GM12878 (cell line): ENCODE results near the gene NELL1. TPM values are rescaled to one million over a fixed set of nuclear protein-coding genes. Genes with fewer than 3 reads are reported as not detected.

Experiments
- ATAC-seq: fragments of 200-7000 bp; cut with Tn5 transposase; 3 replicates; pipeline ENCODE4 v1.9.1; 2020; ENCODE audit warnings: mild to moderate bottlenecking, moderate library complexity
- BruUV-seq: library from RNA; stranded (reverse); fragments of 400-500 nt; replicated peaks from 2 replicates; lab custom pipeline; 2021; lab: Mats Ljungman, UMichigan
- CTCF ChIA-PET: fragments of 300-600 bp; sonication (Branson Sonifier 250); formaldehyde crosslinking; extraction: SDS; loops from one replicate; lab custom pipeline; 2021; ENCODE audit warnings: inconsistent platforms; lab: Yijun Ruan, JAX
- POLR2A ChIA-PET: fragments of 350-600 bp; formaldehyde crosslinking; extraction: SDS; loops from one replicate; lab custom pipeline; 2021; ENCODE audit warnings: inconsistent platforms; lab: Charles Lee
- RAD21 ChIA-PET: fragments of 300-600 bp; sonication (Branson Sonifier 250); formaldehyde crosslinking; loops from one replicate; lab custom pipeline; 2023; ENCODE audit warnings: antibody characterized with exemption; ENCODE audit not compliant: unreplicated experiment; lab: Charles Lee
- SMC1A ChIA-PET: fragments of 300-600 bp; sonication (Branson Sonifier 250); formaldehyde crosslinking; loops from one replicate; lab custom pipeline; 2023; ENCODE audit not compliant: unreplicated experiment, uncharacterized antibody; lab: Charles Lee
- DNase-seq: peaks from one replicate; pipeline ENCODE4 v3.0.0-alpha.2; 2011; ENCODE audit warnings: low read depth, low spot score
- FAIRE-seq: peaks from 3 replicates; lab custom pipeline; 2011; peaks lifted over from hg19 to GRCh38; lab: Jason Lieb, UNC
- H2AFZ ChIP-seq: 2 replicates; pipeline ENCODE4 v1.6.0; 2011; ENCODE audit warnings: low read depth, low read length, control low read depth; ENCODE audit not compliant: control insufficient read depth
- H3K27ac ChIP-seq: 2 replicates; pipeline ENCODE4 v1.5.1; 2011; ENCODE audit warnings: control low read depth; ENCODE audit not compliant: control insufficient read depth, insufficient read depth
- H3K27me3 ChIP-seq, 2 experiments: replicated peaks in 1 of 2; 2 replicates each; pipeline versions ENCODE4 v1.6.0 to v1.6.1; 2011; ENCODE audit warnings: low read length in 1 of 2; ENCODE audit not compliant: control insufficient read depth in 2 of 2, insufficient read depth in 2 of 2
- H3K36me3 ChIP-seq, 2 experiments: 2 replicates each; pipeline ENCODE4 v1.5.1; 2011; ENCODE audit warnings: low read length in 1 of 2; ENCODE audit not compliant: control insufficient read depth in 2 of 2, insufficient read depth in 2 of 2
- H3K4me1 ChIP-seq: 2 replicates; pipeline ENCODE4 v1.6.1; 2011; ENCODE audit warnings: mild to moderate bottlenecking, low read length, moderate library complexity, mixed read lengths; ENCODE audit not compliant: control insufficient read depth, insufficient read depth
- H3K4me2 ChIP-seq: 2 replicates; pipeline ENCODE4 v1.6.0; 2011; ENCODE audit warnings: control low read depth; ENCODE audit not compliant: control insufficient read depth, insufficient read depth
- H3K4me3 ChIP-seq: fragments of 200-600 bp; sonication (generic); 2 replicates; pipeline ENCODE4 v1.5.1; 2016
- H3K79me2 ChIP-seq: 2 replicates; pipeline ENCODE4 v1.6.0; 2011; ENCODE audit warnings: low read length; ENCODE audit not compliant: control insufficient read depth, insufficient read depth
- H3K9ac ChIP-seq: 2 replicates; pipeline ENCODE4 v1.8.0; 2011; ENCODE audit warnings: low read length, control low read depth, mixed read lengths; ENCODE audit not compliant: control insufficient read depth, insufficient read depth
- H3K9me3 ChIP-seq: replicated peaks from 3 replicates; pipeline ENCODE4 v1.5.1; 2011; ENCODE audit warnings: mild to moderate bottlenecking, low read length; ENCODE audit not compliant: control insufficient read depth, insufficient read depth
- H4K20me1 ChIP-seq: 2 replicates; pipeline ENCODE4 v1.6.0; 2011; ENCODE audit not compliant: control insufficient read depth, insufficient read depth
- BRCA1 ChIP-seq: IDR thresholded peaks from 2 replicates; pipeline ENCODE4 v1.6.1; 2011; ENCODE audit warnings: low read depth, low read length, improper control_type of control experiment
- EP300 ChIP-seq, 2 experiments: fragments of 150-350 bp in 1 of 2; IDR thresholded peaks; 2 replicates each; pipeline ENCODE4 v1.6.1; 2011 to 2012; ENCODE audit warnings: low read depth in 2 of 2, low read length in 2 of 2, borderline replicate concordance in 1 of 2, improper control_type of control experiment in 1 of 2, inconsistent platforms in 1 of 2; ENCODE audit not compliant: control insufficient read depth in 1 of 2
- EZH2 ChIP-seq: IDR thresholded peaks from 2 replicates; pipeline ENCODE4 v1.6.1; 2012; ENCODE audit warnings: low read depth, mild to moderate bottlenecking, control low read depth, inconsistent platforms, low read length, borderline replicate concordance; ENCODE audit not compliant: control insufficient read depth
- NFXL1 ChIP-seq: fragments of 450-650 bp; IDR thresholded peaks from 2 replicates; pipeline ENCODE4 v1.6.1; 2017; ENCODE audit warnings: antibody characterized with exemption, mild to moderate bottlenecking, borderline replicate concordance
- PAX5 ChIP-seq: IDR thresholded peaks from 2 replicates; pipeline ENCODE4 v1.6.1; 2011; ENCODE audit warnings: low read depth, low read length, borderline replicate concordance
- POLR2AphosphoS2 ChIP-seq: IDR thresholded peaks from 2 replicates; pipeline ENCODE4 v1.6.1; 2011; ENCODE audit warnings: low read depth, mild to moderate bottlenecking, low read length, improper control_type of control experiment, moderate library complexity
- POLR2AphosphoS5 ChIP-seq: IDR thresholded peaks from 2 replicates; pipeline ENCODE4 v1.6.1; 2011; ENCODE audit warnings: mild to moderate bottlenecking, low read length, inconsistent platforms
- RAD51 ChIP-seq: fragments of 450-650 bp; IDR thresholded peaks from 2 replicates; pipeline ENCODE4 v1.6.1; 2016; ENCODE audit warnings: moderate library complexity, mild to moderate bottlenecking, inconsistent platforms
- SMAD5 ChIP-seq: IDR thresholded peaks from 2 replicates; pipeline ENCODE4 v1.6.1; 2016; ENCODE audit warnings: antibody characterized with exemption, low read depth
- SP1 ChIP-seq: IDR thresholded peaks from one replicate; pipeline ENCODE4 v1.6.1; 2011; ENCODE audit warnings: low read depth, low read length
- TAF1 ChIP-seq: IDR thresholded peaks from 2 replicates; pipeline ENCODE4 v1.6.1; 2011; ENCODE audit warnings: mild to moderate bottlenecking, low read depth, low read length, borderline replicate concordance
- YY1 ChIP-seq: IDR thresholded peaks from 2 replicates; pipeline ENCODE4 v1.6.1; 2011; ENCODE audit warnings: low read depth, mild to moderate bottlenecking, low read length
- ZNF274 ChIP-seq: IDR thresholded peaks from one replicate; pipeline ENCODE4 v1.8.0; 2011; ENCODE audit not compliant: insufficient read length, insufficient read depth
- ZZZ3 ChIP-seq: IDR thresholded peaks from 2 replicates; pipeline ENCODE4 v1.6.1; 2011; ENCODE audit warnings: low read depth; ENCODE audit not compliant: control insufficient read depth, insufficient read length
- WGBS: methylation state at CpG from one replicate; pipeline ENCODE4 v1.1.6; 2016; ENCODE audit warnings: low lambda C conversion rate; ENCODE audit not compliant: insufficient replicate concordance, insufficient coverage; ENCODE audit errors: missing lambda C conversion rate; 5-methylcytosine and 5-hydroxymethylcytosine counted together
- in situ Hi-C: fragments of 300-500 bp; cut with MboI; formaldehyde crosslinking; loops from 9 replicates; pipeline ENCODE4 v1.14.3; 2018; ENCODE audit warnings: mixed read lengths
- intact Hi-C: fragments of 100-400 bp; cut with micrococcal nuclease; formaldehyde crosslinking; loops from one replicate; pipeline ENCODE4 v1.14.2; 2022; ENCODE audit not compliant: unreplicated experiment
- polyA plus RNA-seq, 11 experiments: library from polyadenylated mRNA; depleted of rRNA in 4 of 11; unstranded in 6 of 11; stranded (reverse) in 5 of 11; fragments of >200 nt; fragmentation: Nextera tagmentation in 4 of 11; fragmentation: Illumina TruSeq in 1 of 11; extraction: Ambion mirVana in 4 of 11; extraction: Trizol in 1 of 11; gene quantifications; 1 replicate in 1 of 11; 2 replicates in 10 of 11; pipeline versions ENCODE4 v1.2.1 to v1.2.3, GENCODE V29; 2011 to 2016; ENCODE audit warnings: inconsistent platforms in 2 of 11, missing spikeins in 2 of 11, low read depth in 1 of 11
- total RNA-seq, 4 experiments: library from RNA; depleted of rRNA in 3 of 4; stranded (reverse); fragments of >200 nt in 3 of 4; fragmentation: Illumina TruSeq in 1 of 4; extraction: Trizol in 1 of 4; gene quantifications; 2 replicates each; pipeline versions ENCODE4 v1.2.1 to v1.2.3, GENCODE V29; 2013 to 2021
- TF ChIP-seq, protein P1 (sequence below): fragments of 450-650 bp; IDR thresholded peaks from 2 replicates; pipeline ENCODE4 v1.6.1; 2017; ENCODE audit warnings: mild to moderate bottlenecking, moderate library complexity

NELL1 gene
- total and polyA plus RNA-seq, 10 of the 15 experiments (the other 5 are each of a cell fraction or from before 2014, with no cell fraction given) = 0.02 to 0.12 TPM; not detected in 8

DNA sequence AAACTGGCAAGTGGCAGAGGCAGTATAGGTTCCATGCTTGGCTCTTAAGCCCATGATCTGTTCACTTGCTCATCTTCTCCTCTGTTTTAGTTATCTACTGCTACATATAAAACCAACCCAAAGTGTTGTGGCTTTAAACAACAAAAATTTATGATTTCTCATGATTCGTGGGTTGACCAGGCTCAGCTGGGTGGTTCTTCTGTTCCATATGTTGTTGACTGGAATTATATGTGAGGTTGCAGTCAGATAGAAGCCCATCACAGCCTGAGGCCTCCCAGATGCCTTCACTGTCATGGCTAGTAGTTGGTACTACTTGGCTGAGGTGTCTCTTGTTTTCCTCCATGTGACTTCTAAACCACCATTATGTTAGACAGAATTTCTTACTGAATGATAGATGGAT is 632.6 kb downstream of the NELL1 start:
- H2AFZ ChIP-seq = no peak overlapping the region
- no peaks in the 10 kb centered on the region for H3K36me3 ChIP-seq
- TF ChIP-seq SMAD5 (no peak), POLR2AphosphoS5 (no peak), RAD51 (no peak), YY1 (no peak)
- no peak overlapping the region for H3K4me2 ChIP-seq
- H3K27me3 ChIP-seq = no peaks in the 10 kb centered on the region
- H3K27ac ChIP-seq = no peak overlapping the region
- CTCF ChIA-PET = no interaction called here
- POLR2A ChIA-PET = no interaction called here
- FAIRE-seq (no peak), DNase-seq (no peak), ATAC-seq (no peak)
- no TSS peak for BruUV-seq
- no peak overlapping the region for H3K9ac ChIP-seq
- no peak overlapping the region for H3K4me3 ChIP-seq
- no peaks in the 10 kb centered on the region for H3K79me2 ChIP-seq
- 15% methylated on average over 1 of the region's 1 CpG for WGBS
- H3K9me3 ChIP-seq = no peaks in the 10 kb centered on the region
- H4K20me1 ChIP-seq = no peaks in the 10 kb centered on the region
- SMC1A ChIA-PET = no interaction called here
- RAD21 ChIA-PET = no interaction called here
- in situ Hi-C loops = no loop called here
- H3K4me1 ChIP-seq = no peaks in the 10 kb centered on the region
- intact Hi-C loops = no loop called here

DNA sequence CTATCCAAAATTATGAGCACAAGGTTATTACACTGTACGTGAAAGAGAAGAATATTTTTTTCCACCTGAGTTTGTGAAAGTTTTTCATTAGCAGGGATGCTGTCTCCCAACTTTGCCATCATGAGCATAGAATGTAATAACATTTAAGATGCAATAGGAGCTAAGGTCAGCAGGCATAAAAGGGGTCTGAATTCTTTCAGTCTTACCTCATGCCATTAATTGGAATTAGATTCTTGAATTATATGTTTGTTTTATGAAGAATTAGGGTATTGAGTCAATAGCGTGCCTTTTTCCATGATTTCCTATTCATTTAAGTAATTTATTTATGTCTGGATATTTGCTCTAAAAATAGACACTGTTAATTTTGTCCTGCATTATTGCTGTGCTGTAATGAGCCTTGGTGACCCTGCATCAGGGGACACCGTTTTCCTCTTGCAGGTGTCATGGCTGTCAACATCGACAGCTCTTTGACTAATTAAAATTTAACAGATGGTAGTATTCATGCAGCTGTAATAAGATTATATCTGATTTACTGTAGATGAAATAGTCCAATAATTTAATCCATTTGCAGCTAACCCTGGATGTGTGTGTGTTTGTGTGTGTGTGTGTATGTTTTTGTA is 637.5 kb downstream of the NELL1 start:
- FAIRE-seq = no peak
- TF ChIP-seq ZZZ3 = no peak
- TF ChIP-seq PAX5 = no peak
- TF ChIP-seq BRCA1 = no peak
- no peak for TF ChIP-seq TAF1
- TF ChIP-seq SP1 = no peak
- TF ChIP-seq, protein P1, sequence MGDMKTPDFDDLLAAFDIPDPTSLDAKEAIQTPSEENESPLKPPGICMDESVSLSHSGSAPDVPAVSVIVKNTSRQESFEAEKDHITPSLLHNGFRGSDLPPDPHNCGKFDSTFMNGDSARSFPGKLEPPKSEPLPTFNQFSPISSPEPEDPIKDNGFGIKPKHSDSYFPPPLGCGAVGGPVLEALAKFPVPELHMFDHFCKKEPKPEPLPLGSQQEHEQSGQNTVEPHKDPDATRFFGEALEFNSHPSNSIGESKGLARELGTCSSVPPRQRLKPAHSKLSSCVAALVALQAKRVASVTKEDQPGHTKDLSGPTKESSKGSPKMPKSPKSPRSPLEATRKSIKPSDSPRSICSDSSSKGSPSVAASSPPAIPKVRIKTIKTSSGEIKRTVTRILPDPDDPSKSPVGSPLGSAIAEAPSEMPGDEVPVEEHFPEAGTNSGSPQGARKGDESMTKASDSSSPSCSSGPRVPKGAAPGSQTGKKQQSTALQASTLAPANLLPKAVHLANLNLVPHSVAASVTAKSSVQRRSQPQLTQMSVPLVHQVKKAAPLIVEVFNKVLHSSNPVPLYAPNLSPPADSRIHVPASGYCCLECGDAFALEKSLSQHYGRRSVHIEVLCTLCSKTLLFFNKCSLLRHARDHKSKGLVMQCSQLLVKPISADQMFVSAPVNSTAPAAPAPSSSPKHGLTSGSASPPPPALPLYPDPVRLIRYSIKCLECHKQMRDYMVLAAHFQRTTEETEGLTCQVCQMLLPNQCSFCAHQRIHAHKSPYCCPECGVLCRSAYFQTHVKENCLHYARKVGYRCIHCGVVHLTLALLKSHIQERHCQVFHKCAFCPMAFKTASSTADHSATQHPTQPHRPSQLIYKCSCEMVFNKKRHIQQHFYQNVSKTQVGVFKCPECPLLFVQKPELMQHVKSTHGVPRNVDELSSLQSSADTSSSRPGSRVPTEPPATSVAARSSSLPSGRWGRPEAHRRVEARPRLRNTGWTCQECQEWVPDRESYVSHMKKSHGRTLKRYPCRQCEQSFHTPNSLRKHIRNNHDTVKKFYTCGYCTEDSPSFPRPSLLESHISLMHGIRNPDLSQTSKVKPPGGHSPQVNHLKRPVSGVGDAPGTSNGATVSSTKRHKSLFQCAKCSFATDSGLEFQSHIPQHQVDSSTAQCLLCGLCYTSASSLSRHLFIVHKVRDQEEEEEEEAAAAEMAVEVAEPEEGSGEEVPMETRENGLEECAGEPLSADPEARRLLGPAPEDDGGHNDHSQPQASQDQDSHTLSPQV = no peak
- no peak for TF ChIP-seq EZH2
- no peak for TF ChIP-seq NFXL1
- TF ChIP-seq ZNF274 = no peak
- no peak for TF ChIP-seq POLR2AphosphoS2
- no peak for TF ChIP-seq EP300 (IDR thresholded peaks at IDR 0.05; ENCODE audit: borderline replicate concordance in 1 of 2, control insufficient read depth in 1 of 2, low read depth in 2 of 2, low read length in 2 of 2)
- TF ChIP-seq YY1 = no peak

More for the DNA sequence above, 637.5 kb downstream of the NELL1 start:
- H3K4me1 ChIP-seq = no peaks in the 10 kb centered on the region
- H3K4me3 ChIP-seq = no peak overlapping the region
- in situ Hi-C loops (no loop called here), intact Hi-C loops (no loop called here)
- no peaks in the 10 kb centered on the region for H3K79me2 ChIP-seq
- H3K9ac ChIP-seq = no peak overlapping the region
- no peaks in the 10 kb centered on the region for H4K20me1 ChIP-seq
- WGBS = 32% methylated on average over 4 of the region's 4 CpGs
- H3K4me2 ChIP-seq = no peak overlapping the region
- ChIA-PET CTCF (no interaction called here), RAD21 (no interaction called here), POLR2A (no interaction called here), SMC1A (interaction anchor here (1.7 kb wide), 1 partner anchor 17 kb away, joined by 3 read pairs; no protein-coding TSS in a partner anchor)
- no TSS peak for BruUV-seq
- H3K36me3 ChIP-seq = no peaks in the 10 kb centered on the region
- H3K9me3 ChIP-seq = no peaks in the 10 kb centered on the region
- H3K27me3 ChIP-seq = no peaks in the 10 kb centered on the region
- DNase-seq (no peak), ATAC-seq (no peak)
- H2AFZ ChIP-seq = no peak overlapping the region
- no peak overlapping the region for H3K27ac ChIP-seq
